NCI-H524 (cell line): ENCODE measurements around the gene NXNL1.

Experiments
- DNase-seq, 2 experiments: peaks; one replicate each; lab custom pipeline; 2025; lab: John Stamatoyannopoulos, UW

Gene NXNL1

GRCh38 chr19:17419621-17420474 is 40.9 kb downstream of the NXNL1 start, which contains the start of gene MVB12A:
MVB12A (plus strand) TSS chr19:17420047; CDS start chr19:17420136, 89 bp downstream.
- peak; percentile 99 to 100 for DNase-seq

GRCh38 chr19:17419154-17419620 is 41.5 kb downstream of the NXNL1 start:
- DNase-seq = no peak

GRCh38 chr19:17418710-17419109 is 42.0 kb downstream of the NXNL1 start:
- DNase-seq = no peak

- peak; percentile 88 to 92 for DNase-seq
Measured at GRCh38 chr19:17415121-17415520, 45.6 kb downstream of the NXNL1 start.

- no peak for DNase-seq
Measured at GRCh38 chr19:17414097-17414496, 46.6 kb downstream of the NXNL1 start.

- no peak for DNase-seq
Measured at GRCh38 chr19:17411801-17412200, 48.9 kb downstream of the NXNL1 start.

- no peak for DNase-seq
Measured at GRCh38 chr19:17409990-17410389, 50.7 kb downstream of the NXNL1 start.

GRCh38 chr19:17406887-17407196 is 53.9 kb downstream of the NXNL1 start:
- DNase-seq = no peak

- DNase-seq = no peak
Measured at GRCh38 chr19:17406046-17406886, 54.5 kb downstream of the NXNL1 start.
